Measurements from ENCODE around the gene HSBP1L1.
"Not testable (repeated sequence)": the region's sequence is repeated elsewhere in the genome, so short reads cannot be mapped to it uniquely, and the experiment has no call there.

Gene HSBP1L1

GRCh38 chr18:79945118-79946042 is 19.1 kb upstream of the HSBP1L1 start:
- DNase-seq (ENCODE audit: low read depth) = no peak

DNA sequence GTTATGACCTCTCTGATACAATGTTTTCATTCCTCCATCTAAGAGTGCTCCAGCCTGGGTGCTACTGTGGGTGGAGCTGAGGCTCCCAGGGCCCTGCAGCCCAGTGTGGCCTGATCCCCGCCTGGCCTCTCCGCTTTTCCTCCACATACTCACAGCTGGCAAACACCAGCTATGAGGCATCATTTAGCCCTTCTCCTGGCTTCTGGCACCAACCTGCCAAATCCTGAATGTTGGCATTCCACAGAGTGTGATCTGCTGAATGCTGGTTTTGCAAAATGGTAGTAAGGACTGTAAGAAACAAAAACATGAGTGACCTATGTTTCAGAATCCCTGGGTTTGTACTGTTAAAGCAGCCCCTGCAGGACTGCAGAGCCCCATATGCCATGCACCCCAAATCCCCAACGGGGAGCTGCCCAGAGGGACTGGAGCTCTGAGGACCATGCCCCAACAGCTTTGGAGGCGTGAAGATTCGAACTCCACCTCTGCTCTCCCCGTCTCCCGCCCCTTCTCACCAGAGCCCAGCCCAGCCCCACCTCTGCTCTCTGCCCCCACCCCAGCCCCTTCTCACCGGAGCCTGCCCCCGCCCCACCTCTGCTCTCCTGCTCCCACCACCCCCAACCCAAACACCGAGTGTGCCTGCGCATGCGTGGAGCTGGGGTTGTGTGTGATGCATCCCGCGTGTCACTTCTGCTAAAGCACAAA is 17.2 kb upstream of the HSBP1L1 start:
- no peak for DNase-seq (ENCODE audit: low read depth)

- DNase-seq (ENCODE audit: low read depth) = no peak
These were observed 16.4 kb upstream of the HSBP1L1 start for GRCh38 chr18:79947881-79948610.

GRCh38 chr18:79948719-79949411 is 15.6 kb upstream of the HSBP1L1 start:
- DNase-seq (ENCODE audit: low read depth) = no peak

- DNase-seq (ENCODE audit: low read depth) = no peak
These were observed 14.6 kb upstream of the HSBP1L1 start for GRCh38 chr18:79949697-79950487.

GRCh38 chr18:79950515-79951341 is 13.7 kb upstream of the HSBP1L1 start:
- DNase-seq (ENCODE audit: low read depth) = no peak

DNA sequence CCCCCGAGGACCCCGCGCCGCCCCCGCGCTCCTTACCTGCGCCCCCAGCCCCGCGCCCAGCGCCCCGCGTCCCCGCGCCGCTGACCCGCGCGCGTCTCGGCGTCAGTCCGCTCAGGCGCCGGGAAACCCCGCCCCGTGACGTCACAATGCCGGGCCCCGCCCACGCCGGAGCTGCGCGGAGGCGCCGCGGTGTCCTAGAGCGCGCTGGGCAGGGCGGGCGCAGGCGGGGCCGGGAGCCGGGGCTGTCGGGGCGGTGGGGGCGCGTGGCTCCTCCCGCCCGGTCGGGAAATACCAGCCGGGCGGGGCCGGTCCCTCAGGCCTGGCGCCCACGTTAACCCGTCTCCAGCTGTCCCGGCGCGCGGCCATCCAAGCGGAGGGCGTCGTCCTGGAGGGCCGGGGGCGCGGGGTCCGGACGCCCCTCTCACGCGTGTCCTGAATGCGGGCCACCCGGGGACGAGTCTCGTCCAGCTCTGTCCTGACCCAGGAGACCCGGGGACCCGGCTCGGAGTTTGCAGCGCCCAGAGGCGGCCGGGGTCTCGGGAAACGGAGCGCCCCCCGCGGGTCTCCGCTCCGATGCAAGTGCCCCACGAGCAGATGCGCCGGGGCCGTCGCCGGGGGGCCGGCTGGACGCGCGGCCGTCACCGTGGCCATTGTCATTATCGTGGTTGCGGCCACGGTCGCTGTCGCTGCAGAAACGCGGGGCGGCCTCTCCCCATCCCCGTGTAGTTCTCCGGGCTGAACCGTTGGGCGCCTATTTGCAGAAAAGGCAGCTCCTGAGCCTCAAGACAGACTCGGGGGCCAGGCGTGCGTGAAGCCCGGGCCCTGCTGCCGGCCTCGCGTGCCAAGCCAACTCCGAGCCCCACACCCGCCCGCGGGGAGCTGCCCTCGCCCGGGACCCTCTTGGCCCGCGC is 12.6 kb upstream of the HSBP1L1 start, which contains the start of gene SLC66A2:
TSS of gene SLC66A2 (minus strand) at position 109 of the 911 bp plus-strand sequence. CDS start 727 bp downstream, outside the sequence.
- peak; percentile 90 for DNase-seq (ENCODE audit: low read depth)

DNA sequence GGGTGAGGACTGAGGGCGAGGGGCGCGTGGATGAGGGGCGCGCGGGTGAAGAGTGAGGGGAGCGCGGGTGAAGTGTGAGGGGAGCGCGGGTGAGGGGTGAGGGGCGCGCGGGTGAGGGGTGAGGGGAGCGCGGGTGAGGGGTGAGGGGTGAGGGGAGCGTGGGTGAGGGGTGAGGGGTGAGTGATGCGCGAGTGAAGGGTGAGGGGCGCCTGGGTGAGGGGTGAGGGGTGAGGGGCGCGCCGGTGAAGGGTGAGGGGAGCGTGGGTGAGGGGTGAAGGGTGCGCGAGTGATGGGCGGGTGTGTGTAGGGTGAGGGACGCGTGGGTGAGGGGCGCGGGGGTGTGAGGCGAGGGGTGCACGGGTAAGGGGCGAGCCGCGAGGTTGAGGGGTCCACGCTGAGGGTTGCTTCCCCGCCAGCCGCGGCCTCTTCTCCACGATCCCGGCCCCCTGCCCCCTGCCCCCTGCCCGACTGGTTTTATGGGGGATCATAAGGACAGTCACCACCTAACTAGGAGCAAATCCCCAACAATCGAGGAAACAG is 11.9 kb upstream of the HSBP1L1 start:
- no peak for DNase-seq (ENCODE audit: low read depth)

GRCh38 chr18:79952996-79953559 is 11.4 kb upstream of the HSBP1L1 start:
- DNase-seq (ENCODE audit: low read depth) = no peak

DNA sequence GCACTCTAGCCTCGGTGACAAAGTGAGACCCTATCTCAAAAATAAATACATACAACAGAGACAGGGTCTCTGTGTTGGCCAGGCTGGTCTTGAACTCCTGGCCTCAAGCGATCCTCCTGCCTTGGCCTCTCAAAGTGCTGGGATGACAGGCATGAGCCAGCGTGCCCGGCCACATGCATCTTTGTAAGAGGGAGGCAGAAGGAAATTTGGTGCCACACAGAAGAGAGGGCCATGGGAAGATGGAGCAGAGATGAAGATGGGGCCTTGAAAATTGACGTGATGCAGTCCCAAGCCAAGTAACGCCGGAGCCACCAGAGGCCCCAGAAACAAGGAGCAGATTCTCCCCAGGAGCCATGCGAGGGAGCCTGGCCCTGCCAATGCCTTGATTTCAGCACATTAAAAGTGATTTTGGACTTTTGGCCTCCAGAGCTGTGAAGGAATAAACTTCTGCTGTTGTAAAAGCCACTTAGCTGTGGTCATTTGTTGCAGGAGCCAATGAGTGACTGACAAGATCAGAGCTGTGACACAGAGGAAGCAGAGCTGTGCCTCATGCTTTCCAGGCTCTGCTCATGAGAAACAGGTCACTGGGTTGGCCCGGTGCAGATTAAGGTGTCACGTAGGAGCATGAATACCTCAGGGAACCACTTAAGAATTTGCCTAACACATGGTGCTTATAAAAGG is 10.3 kb upstream of the HSBP1L1 start:
- no peak for DNase-seq (ENCODE audit: low read depth)

DNA sequence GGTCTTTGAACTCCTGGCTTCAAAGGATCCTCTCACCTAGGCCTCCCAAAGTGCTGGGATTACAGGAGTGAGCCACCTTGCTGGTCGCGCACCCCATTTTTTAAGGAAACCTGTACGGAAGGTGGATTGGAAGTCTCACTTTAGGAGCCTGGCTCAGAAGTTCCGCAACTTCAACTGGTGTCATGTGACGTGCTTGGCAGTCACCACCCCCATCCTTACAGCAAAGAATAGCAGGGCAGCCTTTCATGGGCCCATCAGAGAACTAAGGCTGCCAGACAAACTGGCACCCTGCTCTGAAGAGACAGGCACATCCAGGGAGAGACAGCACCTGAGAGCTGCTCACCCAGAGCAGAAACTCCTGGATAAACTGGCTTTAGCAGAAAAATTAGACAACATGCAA is 9.7 kb upstream of the HSBP1L1 start:
- DNase-seq (ENCODE audit: low read depth) = no peak

- no peak for DNase-seq (ENCODE audit: low read depth)
These were observed 9.0 kb upstream of the HSBP1L1 start for GRCh38 chr18:79955302-79956075.

- no peak for DNase-seq (ENCODE audit: low read depth)
These were observed 8.2 kb upstream of the HSBP1L1 start for GRCh38 chr18:79956276-79956675.

- DNase-seq (ENCODE audit: low read depth) = no peak
These were observed 5.5 kb upstream of the HSBP1L1 start for GRCh38 chr18:79958981-79959380.

GRCh38 chr18:79960161-79960801 is 4.2 kb upstream of the HSBP1L1 start:
- DNase-seq (ENCODE audit: low read depth) = not testable (repeated sequence)

DNA sequence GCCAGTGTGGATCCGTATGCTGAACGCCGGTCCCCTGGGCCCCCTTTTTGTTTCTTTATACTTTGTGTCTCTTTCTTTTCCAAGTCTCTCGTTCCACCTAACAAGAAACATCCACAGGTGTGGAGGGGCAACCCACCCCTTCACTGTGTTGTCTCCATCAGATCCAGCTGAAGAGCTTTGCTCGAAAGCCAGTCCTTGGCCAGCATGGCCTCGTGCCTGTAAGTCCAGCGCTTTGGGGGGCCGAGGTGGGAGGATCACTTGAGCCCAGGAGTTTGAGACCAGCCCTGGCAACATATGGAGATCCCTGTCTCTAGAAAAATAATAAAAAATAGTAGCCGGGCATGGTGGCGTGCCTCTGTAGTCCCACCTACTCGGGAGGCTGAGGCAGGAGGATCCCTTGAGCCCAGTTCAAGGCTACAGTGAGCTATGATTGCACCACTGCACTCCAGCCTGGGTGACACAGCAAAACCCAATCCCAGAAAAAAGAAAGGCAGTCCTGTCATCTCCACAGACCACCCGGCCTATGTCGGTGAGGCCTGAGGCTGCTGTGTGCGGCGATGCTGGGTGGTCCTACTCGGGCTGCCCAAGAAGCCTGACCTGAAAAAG is 3.4 kb upstream of the HSBP1L1 start:
- no peak for DNase-seq (ENCODE audit: low read depth)

All from activated T-cell treated with anti-CD3 and anti-CD28 coated beads for 24 hours (primary cell).